HG03139 (cell line): ENCODE measurements around the gene RREB1.
"Not testable (repeated sequence)": the region's sequence is repeated elsewhere in the genome, so short reads cannot be mapped to it uniquely, and the experiment has no call there.

Experiments
- ATAC-seq: cut with Tn5 transposase; IDR thresholded peaks from one replicate; pipeline ENCODE4 v1.9.1; 2021; ENCODE audit not compliant: unreplicated experiment

Gene RREB1

DNA sequence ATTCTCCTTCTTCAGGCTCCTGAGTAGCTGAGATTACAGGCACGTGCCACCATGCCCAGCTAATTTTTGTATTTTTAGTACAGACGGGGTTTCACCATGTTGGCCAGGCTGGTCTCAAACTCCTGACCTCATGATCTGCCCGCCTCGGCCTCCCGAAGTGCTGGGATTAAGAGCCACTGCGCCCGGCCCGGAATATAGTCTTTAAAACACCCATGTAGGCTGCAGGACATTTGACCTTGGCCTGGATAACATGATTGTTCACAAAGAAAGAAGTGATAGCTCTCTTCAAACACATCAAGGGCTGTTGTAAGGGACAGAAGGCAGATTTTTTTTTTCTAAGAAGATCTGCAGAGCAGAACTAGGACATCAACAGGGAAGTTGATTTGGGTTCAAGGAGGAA is 166.8 kb downstream of the RREB1 start:
- ATAC-seq: not testable (repeated sequence)

DNA sequence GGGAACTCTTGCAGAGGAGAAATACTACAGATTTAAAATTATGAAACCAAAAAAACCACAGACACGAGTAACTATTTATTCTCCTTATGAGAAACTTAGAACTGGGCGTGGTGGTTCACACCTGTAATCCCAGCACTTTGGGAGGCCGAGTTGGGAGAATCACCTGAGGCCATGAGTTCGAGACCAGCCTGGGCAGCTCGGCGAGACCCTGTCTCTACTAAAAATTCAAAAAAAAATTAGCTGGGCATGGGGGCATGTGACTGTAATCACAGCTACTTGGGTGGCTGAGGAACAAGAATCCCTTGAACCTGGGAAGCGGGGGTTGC is 168.4 kb downstream of the RREB1 start:
- no peak for ATAC-seq

GRCh38 chr6:7282097-7282906 is 174.5 kb downstream of the RREB1 start:
- no peak for ATAC-seq

DNA sequence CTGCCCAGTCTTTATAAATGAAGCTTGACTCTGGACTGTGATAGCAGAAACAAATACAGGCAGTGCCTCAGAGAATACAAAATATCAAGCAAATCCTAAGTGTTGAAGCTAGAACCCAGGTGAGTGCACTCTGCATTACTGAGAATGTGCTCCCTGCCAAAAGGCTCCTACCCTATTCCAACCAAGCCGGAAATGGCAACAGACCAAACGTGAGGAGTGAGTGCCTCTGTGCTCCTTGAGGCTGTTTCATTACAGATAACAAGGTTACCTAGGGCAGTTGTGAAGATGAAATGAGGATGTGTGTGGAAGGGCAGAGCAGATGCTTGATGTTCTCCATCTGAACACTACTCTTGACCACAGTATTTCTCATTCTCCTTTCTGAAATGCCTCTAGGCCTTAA is 175.9 kb downstream of the RREB1 start:
- ATAC-seq: no peak

GRCh38 chr6:7285416-7285815 is 177.7 kb downstream of the RREB1 start:
- no peak for ATAC-seq

GRCh38 chr6:7290079-7290478 is 182.3 kb downstream of the RREB1 start:
- no peak for ATAC-seq

- ATAC-seq: no peak
These were observed 185.0 kb downstream of the RREB1 start for GRCh38 chr6:7292596-7293255.

DNA sequence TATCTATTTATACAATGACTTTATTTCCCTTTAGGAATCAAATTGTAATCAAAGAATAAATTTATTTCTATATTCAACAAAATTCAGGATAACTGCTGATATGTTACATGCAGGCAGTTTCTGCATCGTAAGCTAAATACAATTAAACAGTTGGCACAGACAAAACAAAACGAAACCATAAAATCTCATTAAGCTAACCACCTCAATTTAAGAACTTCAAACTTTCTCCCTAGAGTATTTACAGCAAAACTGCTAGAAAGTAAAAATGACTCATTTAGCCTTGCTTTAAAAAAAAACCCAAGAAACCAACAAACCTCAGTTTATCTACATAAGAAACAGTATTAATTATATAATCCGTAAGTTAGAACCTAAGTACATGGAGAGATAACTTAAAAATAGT is 188.2 kb downstream of the RREB1 start:
- ATAC-seq: no peak

GRCh38 chr6:7296602-7297001 is 188.8 kb downstream of the RREB1 start:
- no peak for ATAC-seq

GRCh38 chr6:7298113-7298512 is 190.4 kb downstream of the RREB1 start:
- no peak for ATAC-seq

GRCh38 chr6:7300926-7301325 is 193.2 kb downstream of the RREB1 start:
- ATAC-seq: no peak
